ENCODE data around the gene DCLK2. TPM values are rescaled to one million over a fixed set of nuclear protein-coding genes. Genes with fewer than 3 reads are reported as not detected.

Gene DCLK2
- polyA plus RNA-seq, 4 donors, result 0.67 to 1.9 (median 1.1) TPM

DNA sequence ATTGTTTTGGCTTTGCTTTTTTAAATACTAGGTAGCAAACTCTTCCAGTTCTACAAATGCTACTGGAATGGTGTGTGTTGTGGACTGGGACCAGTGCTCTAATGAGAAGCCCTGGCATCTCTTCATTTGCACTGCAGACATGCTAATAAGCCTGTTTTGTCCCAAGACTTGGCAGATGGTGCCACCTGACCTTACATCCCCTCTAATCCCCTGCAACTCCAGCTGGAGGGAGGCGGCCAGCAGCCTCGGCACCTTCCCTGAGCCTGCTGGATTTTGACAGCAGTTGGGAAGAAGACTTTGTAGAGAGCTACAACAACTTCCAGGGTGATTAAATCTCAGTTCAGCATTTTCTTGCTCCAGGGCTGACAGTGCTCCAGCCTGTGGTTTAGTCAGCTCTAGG is 200.0 kb downstream of the DCLK2 start:
- WGBS, 3 donors, result 96 to 98% (median 97%) methylated on average over 2 of the region's 2 CpGs
- Histone ChIP-seq H3K4me1 (ENCODE audit: control insufficient read depth in 3 of 3, insufficient read depth in 2 of 3, low read depth in 1 of 3, low read length in 2 of 3) (no peaks in the 10 kb centered on the region), H3K27me3 (ENCODE audit: control insufficient read depth in 3 of 3, insufficient read depth in 3 of 3, low read length in 3 of 3) (no peaks in the 10 kb centered on the region), H3K36me3 (ENCODE audit: control insufficient read depth in 3 of 3, insufficient read depth in 2 of 3, low read depth in 1 of 3, low read length in 3 of 3) (peaks cover 3 to 31% (median 17%) of the 10 kb centered on the region in 3 donors), H3K27ac (ENCODE audit: low read depth in 1 of 3, low read length in 2 of 3) (no peak overlapping the region), H3K4me3 (ENCODE audit: low read depth in 1 of 3, low read length in 3 of 3) (no peak overlapping the region), H3K9me3 (ENCODE audit: control insufficient read depth in 2 of 2, insufficient read depth in 1 of 2, low read depth in 1 of 2, low read length in 1 of 2) (peaks cover 0 to 5% of the 10 kb centered on the region in 2 donors)
- FAIRE-seq, result no peak
- no peak for DNase-seq

- H3K36me3 ChIP-seq (ENCODE audit: control insufficient read depth in 3 of 3, insufficient read depth in 2 of 3, low read depth in 1 of 3, low read length in 3 of 3), result peaks cover 3 to 34% (median 20%) of the 10 kb centered on the region in 3 donors
These were observed 202.0 kb downstream of the DCLK2 start for GRCh38 chr4:150280081-150280895.

DNA sequence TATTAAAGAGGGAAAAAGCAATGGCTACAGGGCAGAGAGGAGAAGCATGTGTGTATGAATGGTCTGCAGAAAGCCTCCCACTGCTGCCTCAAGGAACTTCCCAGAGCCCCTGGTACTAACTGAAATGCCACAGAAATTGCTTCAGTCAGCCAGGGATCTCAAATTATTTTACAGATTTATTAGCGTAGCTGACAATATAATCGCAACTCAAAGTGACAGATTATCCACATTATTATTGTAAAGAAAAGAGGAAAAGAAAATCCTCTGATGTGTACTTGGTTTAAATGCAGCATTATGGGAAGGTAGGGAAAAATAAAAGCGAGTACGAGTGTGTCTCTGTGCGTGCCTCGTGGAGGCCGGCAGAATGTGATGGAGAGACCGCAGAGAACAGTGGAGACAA is 202.7 kb downstream of the DCLK2 start:
- Histone ChIP-seq H3K4me1 (ENCODE audit: control insufficient read depth in 3 of 3, insufficient read depth in 2 of 3, low read depth in 1 of 3, low read length in 2 of 3) (no peaks in the 10 kb centered on the region), H3K27ac (ENCODE audit: low read depth in 1 of 3, low read length in 2 of 3) (no peak overlapping the region)
- FAIRE-seq, result no peak

More at GRCh38 chr4:150280081-150280895, 202.0 kb downstream of the DCLK2 start:
- no peak overlapping the region for H3K27ac ChIP-seq (ENCODE audit: low read depth in 1 of 3, low read length in 2 of 3)
- peaks cover 0 to 5% of the 10 kb centered on the region in 2 donors for H3K9me3 ChIP-seq (ENCODE audit: control insufficient read depth in 2 of 2, insufficient read depth in 1 of 2, low read depth in 1 of 2, low read length in 1 of 2)
- 78 to 91% (median 90%) methylated on average over 9 of the region's 9 CpGs for WGBS, 3 donors
- H3K4me1 ChIP-seq (ENCODE audit: control insufficient read depth in 3 of 3, insufficient read depth in 2 of 3, low read depth in 1 of 3, low read length in 2 of 3), result no peaks in the 10 kb centered on the region
- DNase-seq (no peak), FAIRE-seq (no peak)
- no peaks in the 10 kb centered on the region for H3K27me3 ChIP-seq (ENCODE audit: control insufficient read depth in 3 of 3, insufficient read depth in 3 of 3, low read length in 3 of 3)
- no peak overlapping the region for H3K4me3 ChIP-seq (ENCODE audit: low read depth in 1 of 3, low read length in 3 of 3)

GRCh38 chr4:150283689-150284088 is 205.4 kb downstream of the DCLK2 start:
- DNase-seq (no peak), FAIRE-seq (no peak)
- Histone ChIP-seq H3K27ac (ENCODE audit: low read depth in 1 of 3, low read length in 2 of 3) (no peak overlapping the region), H3K36me3 (ENCODE audit: control insufficient read depth in 3 of 3, insufficient read depth in 2 of 3, low read depth in 1 of 3, low read length in 3 of 3) (peaks cover 2 to 28% (median 19%) of the 10 kb centered on the region in 3 donors), H3K27me3 (ENCODE audit: control insufficient read depth in 3 of 3, insufficient read depth in 3 of 3, low read length in 3 of 3) (no peaks in the 10 kb centered on the region), H3K4me3 (ENCODE audit: low read depth in 1 of 3, low read length in 3 of 3) (no peak overlapping the region), H3K9me3 (ENCODE audit: control insufficient read depth in 2 of 2, insufficient read depth in 1 of 2, low read depth in 1 of 2, low read length in 1 of 2) (no peaks in the 10 kb centered on the region), H3K4me1 (ENCODE audit: control insufficient read depth in 3 of 3, insufficient read depth in 2 of 3, low read depth in 1 of 3, low read length in 2 of 3) (no peaks in the 10 kb centered on the region)
- WGBS, 3 donors, result 71 to 90% (median 83%) methylated on average over 1 of the region's 1 CpG

More for the DNA sequence above, 202.7 kb downstream of the DCLK2 start:
- peaks cover 5 to 34% (median 24%) of the 10 kb centered on the region in 3 donors for H3K36me3 ChIP-seq (ENCODE audit: control insufficient read depth in 3 of 3, insufficient read depth in 2 of 3, low read depth in 1 of 3, low read length in 3 of 3)
- WGBS, 3 donors, result 95 to 97% (median 96%) methylated on average over 8 of the region's 8 CpGs
- H3K27me3 ChIP-seq (ENCODE audit: control insufficient read depth in 3 of 3, insufficient read depth in 3 of 3, low read length in 3 of 3), result no peaks in the 10 kb centered on the region
- no peak for DNase-seq
- H3K9me3 ChIP-seq (ENCODE audit: control insufficient read depth in 2 of 2, insufficient read depth in 1 of 2, low read depth in 1 of 2, low read length in 1 of 2), result peaks cover 0 to 5% of the 10 kb centered on the region in 2 donors
- no peak overlapping the region for H3K4me3 ChIP-seq (ENCODE audit: low read depth in 1 of 3, low read length in 3 of 3)

DNA sequence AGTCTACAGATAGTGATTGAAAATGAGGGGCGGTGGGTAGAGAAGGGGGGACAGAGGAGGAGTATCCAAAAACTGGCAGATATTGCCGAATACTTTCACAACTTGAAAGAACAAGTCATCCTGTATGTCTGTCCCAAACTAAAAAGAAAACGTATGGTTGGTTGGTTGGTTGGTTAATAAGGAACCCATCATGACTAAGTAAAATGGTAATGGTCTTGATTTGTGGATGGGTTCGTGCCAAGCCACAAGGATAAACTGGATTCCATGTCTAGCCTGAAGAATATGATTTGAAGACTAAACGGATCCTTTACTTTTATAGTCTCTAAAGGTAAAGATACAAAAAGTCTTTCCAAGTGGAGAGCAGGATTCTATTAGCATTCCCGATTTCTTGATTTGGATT is 208.4 kb downstream of the DCLK2 start:
- DNase-seq (no peak), FAIRE-seq (no peak)
- Histone ChIP-seq H3K27ac (ENCODE audit: low read depth in 1 of 3, low read length in 2 of 3) (no peak overlapping the region), H3K4me3 (ENCODE audit: low read depth in 1 of 3, low read length in 3 of 3) (no peak overlapping the region), H3K27me3 (ENCODE audit: control insufficient read depth in 3 of 3, insufficient read depth in 3 of 3, low read length in 3 of 3) (no peaks in the 10 kb centered on the region), H3K36me3 (ENCODE audit: control insufficient read depth in 3 of 3, insufficient read depth in 2 of 3, low read depth in 1 of 3, low read length in 3 of 3) (peaks cover 2 to 19% (median 16%) of the 10 kb centered on the region in 3 donors), H3K9me3 (ENCODE audit: control insufficient read depth in 2 of 2, insufficient read depth in 1 of 2, low read depth in 1 of 2, low read length in 1 of 2) (no peaks in the 10 kb centered on the region), H3K4me1 (ENCODE audit: control insufficient read depth in 3 of 3, insufficient read depth in 2 of 3, low read depth in 1 of 3, low read length in 2 of 3) (no peaks in the 10 kb centered on the region)
- 87 to 88% (median 87%) methylated on average over 6 of the region's 6 CpGs for WGBS, 3 donors

DNA sequence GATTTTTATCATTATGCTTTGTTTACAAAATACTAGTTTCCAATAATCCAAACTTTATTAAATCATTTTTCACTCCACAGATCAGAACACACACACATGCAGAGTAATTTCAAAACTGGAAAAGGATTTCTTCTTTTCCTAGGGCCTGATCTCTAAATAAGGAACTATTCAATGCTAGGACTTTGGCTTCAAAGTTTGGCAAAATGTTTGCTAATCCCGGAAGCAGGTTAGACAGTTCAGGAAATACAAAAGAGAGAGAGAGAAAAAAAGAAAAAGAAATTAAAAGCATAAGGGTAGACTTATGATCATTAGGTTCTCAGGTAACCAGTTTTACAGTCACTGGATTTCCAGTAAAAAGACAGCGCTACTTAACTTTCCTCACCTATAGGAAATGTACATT is 211.0 kb downstream of the DCLK2 start:
- Histone ChIP-seq H3K27me3 (ENCODE audit: control insufficient read depth in 3 of 3, insufficient read depth in 3 of 3, low read length in 3 of 3) (no peaks in the 10 kb centered on the region), H3K36me3 (ENCODE audit: control insufficient read depth in 3 of 3, insufficient read depth in 2 of 3, low read depth in 1 of 3, low read length in 3 of 3) (peaks cover 2 to 7% (median 6%) of the 10 kb centered on the region in 3 donors), H3K27ac (ENCODE audit: low read depth in 1 of 3, low read length in 2 of 3) (no peak overlapping the region), H3K4me3 (ENCODE audit: low read depth in 1 of 3, low read length in 3 of 3) (no peak overlapping the region), H3K4me1 (ENCODE audit: control insufficient read depth in 3 of 3, insufficient read depth in 2 of 3, low read depth in 1 of 3, low read length in 2 of 3) (no peaks in the 10 kb centered on the region), H3K9me3 (ENCODE audit: control insufficient read depth in 2 of 2, insufficient read depth in 1 of 2, low read depth in 1 of 2, low read length in 1 of 2) (no peaks in the 10 kb centered on the region)
- no peak for FAIRE-seq
- 61 to 63% (median 63%) methylated on average over 2 of the region's 2 CpGs for WGBS, 3 donors
- DNase-seq, result peak in 1 of 2 donors; percentile 19

- no peak overlapping the region for H3K27ac ChIP-seq (ENCODE audit: low read depth in 1 of 3, low read length in 2 of 3)
- H3K27me3 ChIP-seq (ENCODE audit: control insufficient read depth in 3 of 3, insufficient read depth in 3 of 3, low read length in 3 of 3), result no peaks in the 10 kb centered on the region
- 82 to 89% (median 85%) methylated on average over 3 of the region's 3 CpGs for WGBS, 3 donors
- DNase-seq (no peak), FAIRE-seq (no peak)
- H3K4me1 ChIP-seq (ENCODE audit: control insufficient read depth in 3 of 3, insufficient read depth in 2 of 3, low read depth in 1 of 3, low read length in 2 of 3), result no peaks in the 10 kb centered on the region
- H3K36me3 ChIP-seq (ENCODE audit: control insufficient read depth in 3 of 3, insufficient read depth in 2 of 3, low read depth in 1 of 3, low read length in 3 of 3), result peaks cover 2 to 5% (median 5%) of the 10 kb centered on the region in 3 donors
- H3K4me3 ChIP-seq (ENCODE audit: low read depth in 1 of 3, low read length in 3 of 3), result no peak overlapping the region
- H3K9me3 ChIP-seq (ENCODE audit: control insufficient read depth in 2 of 2, insufficient read depth in 1 of 2, low read depth in 1 of 2, low read length in 1 of 2), result no peaks in the 10 kb centered on the region
These were observed 211.6 kb downstream of the DCLK2 start for GRCh38 chr4:150289881-150290280.

DNA sequence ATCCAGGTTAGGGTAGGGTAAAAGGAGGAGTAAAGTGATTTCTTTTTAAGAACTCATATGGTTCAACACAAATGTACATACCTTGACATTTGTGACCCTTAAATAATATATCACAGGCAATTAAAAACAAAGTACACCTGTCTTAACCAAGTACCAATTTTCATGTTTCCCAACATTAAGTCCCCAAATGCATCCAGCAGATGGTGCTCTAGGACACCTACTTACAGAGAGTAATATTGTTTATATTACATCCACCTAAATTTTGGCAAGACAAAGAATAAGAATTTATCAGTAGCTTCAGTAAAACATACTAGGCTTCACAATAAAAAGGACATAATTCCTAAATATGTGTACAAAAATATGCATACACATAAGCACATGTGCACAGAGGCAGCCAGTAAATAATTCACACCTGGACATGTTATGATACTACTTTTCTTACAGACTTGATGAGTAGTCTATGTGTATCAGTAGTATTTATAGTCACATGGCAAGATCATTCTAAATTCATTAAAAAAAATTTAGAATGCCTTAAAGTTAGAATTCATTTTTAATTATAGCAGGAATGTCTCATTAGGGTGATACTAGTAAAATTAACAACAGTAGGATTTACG is 219.7 kb downstream of the DCLK2 start:
- DNase-seq (peak; percentile 45 to 60), FAIRE-seq (no peak)
- Histone ChIP-seq H3K27ac (ENCODE audit: low read depth in 1 of 3, low read length in 2 of 3) (no peak overlapping the region), H3K36me3 (ENCODE audit: control insufficient read depth in 3 of 3, insufficient read depth in 2 of 3, low read depth in 1 of 3, low read length in 3 of 3) (peaks cover 0 to 2% (median 0%) of the 10 kb centered on the region in 3 donors), H3K4me3 (ENCODE audit: low read depth in 1 of 3, low read length in 3 of 3) (no peak overlapping the region), H3K9me3 (ENCODE audit: control insufficient read depth in 2 of 2, insufficient read depth in 1 of 2, low read depth in 1 of 2, low read length in 1 of 2) (no peaks in the 10 kb centered on the region), H3K27me3 (ENCODE audit: control insufficient read depth in 3 of 3, insufficient read depth in 3 of 3, low read length in 3 of 3) (no peaks in the 10 kb centered on the region), H3K4me1 (ENCODE audit: control insufficient read depth in 3 of 3, insufficient read depth in 2 of 3, low read depth in 1 of 3, low read length in 2 of 3) (no peaks in the 10 kb centered on the region)
- 88 to 98% (median 88%) methylated on average over 1 of the region's 1 CpG for WGBS, 3 donors
